ENCODE results near the gene TNIK.
"Not testable (repeated sequence)": the region's sequence is repeated elsewhere in the genome, so short reads cannot be mapped to it uniquely, and the experiment has no call there.

TNIK gene

DNA sequence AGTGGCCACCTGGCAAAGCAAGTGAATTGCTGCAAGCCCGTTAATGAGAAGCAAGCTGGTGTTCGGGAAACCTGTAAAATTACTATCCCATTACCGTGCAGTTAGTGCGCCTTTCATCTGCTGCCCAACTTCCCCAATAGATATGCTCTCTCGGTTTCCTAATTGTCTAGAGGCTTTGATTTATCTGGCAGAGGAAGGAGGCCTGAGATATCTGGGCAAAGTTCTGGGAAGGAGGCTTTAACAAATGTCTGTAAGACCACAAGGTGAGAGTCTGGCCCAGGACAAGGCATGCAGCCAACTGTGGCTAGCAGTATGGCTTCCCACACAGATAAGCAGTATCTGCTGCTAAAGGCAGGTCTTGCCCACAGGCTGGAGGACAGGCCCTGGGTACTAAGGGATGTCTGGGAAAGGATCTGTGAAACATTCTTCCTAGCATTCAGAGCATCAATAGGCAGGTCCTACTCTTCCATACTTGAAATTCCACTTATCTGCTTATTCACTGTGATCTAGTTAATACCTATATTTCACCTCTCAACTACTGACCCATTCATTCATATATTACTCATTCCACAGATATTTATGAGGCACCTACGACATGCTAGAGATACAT lies 303.7 kb downstream of the TNIK start:
- no peak for DNase-seq

DNA sequence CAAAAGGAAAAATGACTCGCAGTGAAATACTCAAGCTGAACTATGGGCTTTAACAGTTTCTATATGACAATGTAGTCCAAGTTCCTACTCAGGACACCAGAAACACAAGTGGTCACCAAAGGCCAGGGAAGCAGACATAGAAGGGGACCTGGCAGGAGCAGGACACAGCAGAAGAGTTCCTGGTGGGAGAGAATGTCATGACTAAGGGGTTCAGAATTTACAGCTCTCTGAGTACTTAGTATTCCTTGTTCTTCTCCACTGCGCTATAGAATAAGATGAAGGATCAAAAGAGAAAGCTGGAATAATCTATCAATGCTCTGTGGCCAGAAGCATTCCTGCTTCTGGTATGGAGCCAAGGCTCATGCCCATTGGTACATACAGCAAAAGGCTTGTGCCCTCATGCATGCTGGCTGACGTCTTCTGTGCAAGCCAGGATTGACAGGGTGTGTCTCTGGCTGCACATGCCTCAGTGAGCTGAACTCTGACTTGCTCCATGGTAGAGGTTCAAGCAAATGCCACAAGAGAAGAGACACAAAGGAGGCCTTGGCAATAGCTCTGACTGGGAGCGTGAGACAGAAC lies 305.0 kb downstream of the TNIK start:
- no peak for DNase-seq

DNA sequence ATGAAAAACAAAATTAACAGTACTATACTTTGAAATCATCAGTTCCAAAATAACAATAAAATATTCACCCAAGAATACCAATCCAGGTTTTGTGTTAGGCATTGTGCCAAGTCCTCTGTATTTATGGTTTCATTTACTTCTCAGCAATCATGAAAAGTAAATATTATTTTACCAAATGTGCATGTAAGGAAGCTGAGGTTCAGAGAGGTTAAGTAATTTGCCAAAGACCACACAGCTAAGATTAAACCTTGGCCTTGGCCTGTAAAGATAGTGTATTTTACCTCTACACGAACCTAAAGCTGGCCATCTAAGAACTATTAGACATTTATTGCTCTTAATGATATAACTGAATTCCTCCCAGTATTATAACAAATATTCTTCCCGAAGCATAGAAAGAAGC lies 309.3 kb downstream of the TNIK start:
- no peak for DNase-seq

DNA sequence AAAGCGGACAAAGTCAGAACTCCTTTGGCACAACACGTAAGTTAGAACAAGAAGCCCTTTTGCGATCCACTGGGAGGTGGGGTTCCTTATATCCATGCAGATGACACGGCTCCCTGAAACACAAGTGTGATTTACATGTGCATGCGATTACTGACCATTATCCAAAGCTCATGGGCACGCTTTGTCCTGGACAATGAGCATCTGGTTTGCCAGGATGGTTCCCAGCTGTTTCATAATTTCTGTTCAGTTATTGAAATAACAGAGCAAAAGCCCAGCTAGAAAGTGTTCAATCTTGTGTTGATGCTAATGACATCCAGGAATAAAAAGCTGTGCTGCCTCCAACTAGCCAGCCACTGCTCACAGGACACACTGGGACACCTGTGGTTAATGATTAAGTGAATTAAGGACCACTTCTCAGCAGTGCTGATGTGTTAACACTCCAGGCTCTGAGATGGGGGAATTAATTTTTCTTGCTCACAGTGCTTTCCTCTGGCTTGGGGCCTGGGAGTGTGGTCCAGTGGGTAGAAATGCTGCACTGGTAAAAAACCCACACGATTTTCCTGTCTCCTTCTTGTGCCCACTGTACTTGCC lies 310.6 kb downstream of the TNIK start:
- no peak for DNase-seq

DNA sequence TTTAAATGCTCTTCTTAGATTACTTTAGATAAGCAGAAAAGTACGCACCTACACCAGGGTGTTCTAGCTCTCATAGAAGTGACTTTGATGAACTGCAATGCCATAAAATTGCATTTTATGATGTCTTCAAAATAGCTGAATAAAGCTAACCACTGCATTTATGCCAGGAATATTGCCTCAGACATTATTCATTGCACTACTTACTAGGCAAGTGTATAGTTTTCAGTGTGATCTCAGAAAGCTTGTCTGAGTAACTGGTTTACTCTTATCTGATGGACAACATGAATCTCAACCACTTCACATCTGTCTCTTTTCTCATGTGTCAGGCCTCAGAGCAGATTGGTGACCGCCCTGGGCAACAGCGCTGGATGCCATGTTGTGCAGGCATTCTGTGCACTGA lies 314.4 kb downstream of the TNIK start:
- no peak for DNase-seq

DNA sequence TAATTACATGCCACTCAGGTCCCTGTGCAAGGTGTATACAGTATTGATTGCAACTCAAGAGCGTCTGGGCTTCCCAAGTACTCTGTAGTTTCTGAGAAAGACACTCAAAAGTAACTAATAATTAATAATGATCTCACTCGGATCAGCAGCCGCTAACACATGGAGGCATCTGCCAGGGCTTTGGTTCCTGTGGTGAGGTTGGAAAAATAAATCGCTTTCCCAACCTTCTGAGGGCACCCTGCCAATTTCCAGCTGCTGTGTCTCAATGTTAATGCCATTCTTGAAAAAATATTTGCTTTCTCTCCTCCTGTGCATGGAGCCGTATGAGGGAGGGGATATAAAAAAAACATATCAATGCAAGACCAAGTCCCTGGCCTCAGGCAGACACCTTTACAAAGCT lies 317.2 kb downstream of the TNIK start:
- DNase-seq = peak; percentile 64

DNA sequence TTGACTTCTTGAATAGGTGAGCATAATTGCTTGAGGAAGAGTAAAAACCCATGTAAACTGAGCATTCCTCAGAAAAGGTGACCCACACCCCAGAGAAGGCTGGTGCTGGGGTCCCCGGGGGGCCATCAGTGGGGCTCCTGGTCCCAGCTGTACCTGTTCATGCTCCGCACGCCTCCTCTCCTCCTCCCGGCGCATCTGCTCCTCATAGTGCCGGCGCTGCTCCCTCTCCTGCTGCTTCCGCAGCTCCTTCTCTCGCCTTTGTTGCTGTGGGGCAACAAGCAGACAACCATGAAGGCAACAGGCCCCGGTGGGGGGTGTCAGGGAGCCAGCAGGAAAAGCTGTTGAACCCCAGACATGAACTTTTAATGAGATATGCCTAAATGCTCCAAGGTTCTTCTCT lies 320.0 kb downstream of the TNIK start:
- DNase-seq = no peak

DNA sequence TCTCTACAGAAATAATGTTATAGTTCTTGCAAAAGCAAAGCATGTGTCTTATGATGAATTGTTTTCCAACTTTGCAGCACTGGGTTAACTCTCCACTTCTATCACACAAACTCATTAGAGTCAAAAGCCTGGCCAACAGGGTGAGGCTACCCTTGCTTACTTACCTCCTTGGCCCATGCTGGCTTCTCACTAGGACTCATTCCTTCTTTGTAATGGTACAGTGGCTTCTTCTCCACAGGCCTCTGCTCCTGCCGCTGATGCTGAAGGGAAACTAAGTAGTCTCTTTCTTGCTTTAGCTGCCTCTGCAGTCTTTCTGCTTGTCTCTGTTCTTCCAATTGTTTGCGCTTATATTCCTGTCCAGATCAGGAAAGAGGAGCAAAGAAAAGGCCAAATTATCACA lies 322.2 kb downstream of the TNIK start:
- no peak for DNase-seq

DNA sequence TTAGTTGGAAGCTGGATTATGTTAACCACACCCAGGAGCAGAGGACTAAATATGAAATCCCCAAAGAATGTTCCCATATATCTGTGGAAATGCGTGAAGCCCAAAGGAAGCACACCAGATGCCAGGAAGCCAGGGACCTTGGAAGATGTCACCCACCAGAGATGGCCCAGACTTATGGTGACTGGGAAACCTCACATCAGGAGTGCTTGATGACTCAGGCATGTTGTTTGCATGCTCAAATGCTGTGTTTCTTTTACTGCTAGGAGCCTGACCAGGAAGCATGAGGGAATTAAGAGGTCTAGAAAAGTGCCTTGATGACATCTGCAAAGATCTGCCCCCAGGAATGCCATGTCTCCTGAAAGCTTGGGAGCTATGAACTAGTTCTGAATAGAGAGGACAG lies 324.7 kb downstream of the TNIK start:
- no peak for DNase-seq

DNA sequence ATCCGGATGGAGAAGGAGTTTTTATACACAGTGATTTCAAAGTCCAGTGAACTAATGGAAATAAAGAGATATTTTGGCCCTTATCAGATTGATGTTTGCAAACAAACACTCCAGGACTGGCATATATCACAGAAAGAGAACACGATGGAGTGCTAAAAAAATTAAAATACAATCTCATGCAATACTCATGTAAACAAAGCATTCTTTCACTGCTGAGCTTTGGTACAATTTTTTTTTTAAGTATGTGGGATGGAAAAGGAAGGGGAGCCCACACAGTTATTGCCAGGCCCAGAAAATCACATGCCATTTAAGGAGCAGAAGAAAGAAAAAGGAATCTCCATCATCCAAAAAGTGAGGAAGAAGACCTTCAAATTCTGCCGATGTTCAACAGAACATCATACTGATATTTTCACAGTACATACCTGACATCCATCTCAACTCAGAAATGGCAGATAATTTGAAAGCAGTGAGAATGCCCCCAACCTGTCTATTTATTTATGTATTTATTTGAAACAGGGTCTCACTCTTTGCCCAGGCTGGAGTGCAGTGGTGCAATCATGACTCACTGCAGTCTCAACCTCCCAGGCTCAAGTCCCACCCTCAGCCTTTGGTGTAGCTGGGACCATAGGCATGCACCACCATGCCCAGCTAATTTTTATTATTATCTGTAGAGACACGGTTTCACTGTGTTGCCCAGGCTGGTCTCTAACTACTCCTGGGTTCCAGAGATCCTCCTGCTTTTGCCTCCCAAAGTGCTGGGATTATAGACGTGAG lies 326.2 kb downstream of the TNIK start:
- DNase-seq = no peak

DNA sequence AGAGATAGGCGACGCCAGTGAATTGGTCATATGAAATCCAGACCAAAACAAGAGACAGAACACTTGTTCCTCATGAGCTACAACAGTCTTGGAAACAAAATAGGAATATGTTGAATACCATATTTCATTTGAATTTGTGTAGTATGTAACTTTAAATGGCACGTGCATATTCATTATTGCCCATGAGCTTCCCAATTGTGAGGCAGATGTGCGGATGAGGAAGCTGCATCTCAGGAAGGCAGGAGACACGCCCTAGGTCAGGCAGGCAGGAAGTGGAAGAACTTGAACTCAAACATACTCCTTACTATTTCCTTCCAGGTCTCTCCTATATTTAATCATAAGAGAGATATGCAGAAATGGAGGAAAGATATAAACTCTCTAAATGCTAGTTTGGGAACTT lies 326.9 kb downstream of the TNIK start:
- DNase-seq = no peak

DNA sequence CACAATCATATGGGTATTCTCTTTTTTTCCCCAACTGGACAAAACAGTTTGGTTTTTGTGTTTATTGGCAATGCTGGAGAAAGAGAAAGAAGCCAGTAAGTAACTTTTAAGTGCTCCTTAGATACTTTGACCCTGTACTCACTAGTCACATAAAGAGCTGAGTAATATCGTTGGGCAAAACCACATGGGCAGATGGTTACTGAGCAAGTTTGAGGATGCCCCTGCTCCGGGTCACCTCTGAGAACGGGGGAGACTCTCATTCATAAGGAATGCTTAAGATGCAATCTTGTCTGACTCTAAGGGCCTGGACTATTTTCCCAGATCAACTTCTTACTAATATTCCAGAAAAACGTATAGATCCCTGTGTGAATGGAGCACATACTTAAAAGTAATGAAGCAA lies 327.3 kb downstream of the TNIK start:
- no peak for DNase-seq

DNA sequence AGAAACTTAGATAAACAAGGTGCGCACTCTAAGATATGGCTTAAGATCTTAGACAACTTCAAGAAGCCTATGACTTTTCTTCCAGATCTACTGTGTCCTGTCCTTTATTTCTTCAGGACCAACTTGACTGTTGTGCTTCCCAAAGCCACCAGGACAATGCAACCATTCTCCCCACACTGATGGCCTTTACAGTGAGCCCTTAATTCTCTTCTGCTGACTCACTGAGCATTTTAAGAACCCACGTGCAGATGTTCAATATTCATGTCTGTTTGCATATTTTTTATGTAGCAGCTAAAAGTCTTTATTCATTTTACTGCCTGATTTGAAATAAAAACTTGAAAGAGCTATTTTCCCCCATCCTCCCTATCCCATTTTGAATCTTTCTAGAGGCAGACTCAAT lies 330.4 kb downstream of the TNIK start:
- no peak for DNase-seq

DNA sequence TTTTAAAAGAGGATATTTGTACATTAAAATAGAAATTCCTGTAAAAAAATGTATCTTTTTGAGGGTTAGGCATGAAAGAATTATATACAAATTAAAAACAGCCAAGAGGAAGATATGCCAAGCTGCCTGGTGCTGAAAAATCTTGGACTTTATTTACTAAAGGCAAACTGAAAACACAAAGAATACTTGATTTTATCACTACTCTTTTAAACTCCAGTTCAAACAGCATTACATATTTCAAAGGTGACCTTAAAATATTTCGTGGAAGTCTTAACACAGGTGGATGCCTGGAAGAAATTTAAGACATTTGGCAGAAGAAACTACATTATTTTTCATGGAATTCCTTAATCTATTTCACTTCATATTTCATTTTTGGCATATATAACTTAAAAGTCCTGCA lies 332.6 kb downstream of the TNIK start:
- DNase-seq = no peak

DNA sequence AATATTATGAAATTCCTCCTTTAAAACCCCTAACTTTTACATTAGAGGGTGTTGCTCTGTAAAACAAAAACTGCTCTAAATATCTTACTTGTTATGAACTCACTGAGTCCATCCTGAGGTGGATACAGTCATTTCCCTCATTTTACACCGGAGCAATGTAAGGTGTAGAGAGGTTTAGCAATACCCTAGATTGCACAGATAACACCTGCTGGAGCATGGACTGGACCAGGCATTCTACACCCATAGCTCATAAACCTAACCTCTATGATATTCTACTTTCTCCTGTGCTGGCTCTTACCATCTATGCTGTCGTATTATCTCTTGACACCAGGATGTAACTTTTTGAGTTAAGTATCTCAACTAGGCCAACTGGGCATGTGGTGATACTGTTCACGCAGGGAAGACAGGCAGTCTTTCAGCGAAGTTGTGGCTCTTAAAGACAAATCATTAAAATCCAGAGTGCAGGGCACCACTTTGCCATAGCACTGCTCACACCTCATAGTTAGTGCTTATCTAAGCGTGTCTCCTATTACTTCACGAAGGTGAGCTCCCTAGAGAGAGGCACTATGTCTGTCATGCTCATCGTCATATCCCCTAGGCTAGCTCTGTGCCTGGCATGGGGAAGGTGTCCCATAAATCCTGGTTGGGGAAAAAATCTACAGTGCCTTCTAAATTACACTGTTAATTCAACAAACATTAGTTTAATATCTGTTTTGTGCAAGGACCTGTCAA lies 333.6 kb downstream of the TNIK start:
- no peak for DNase-seq

DNA sequence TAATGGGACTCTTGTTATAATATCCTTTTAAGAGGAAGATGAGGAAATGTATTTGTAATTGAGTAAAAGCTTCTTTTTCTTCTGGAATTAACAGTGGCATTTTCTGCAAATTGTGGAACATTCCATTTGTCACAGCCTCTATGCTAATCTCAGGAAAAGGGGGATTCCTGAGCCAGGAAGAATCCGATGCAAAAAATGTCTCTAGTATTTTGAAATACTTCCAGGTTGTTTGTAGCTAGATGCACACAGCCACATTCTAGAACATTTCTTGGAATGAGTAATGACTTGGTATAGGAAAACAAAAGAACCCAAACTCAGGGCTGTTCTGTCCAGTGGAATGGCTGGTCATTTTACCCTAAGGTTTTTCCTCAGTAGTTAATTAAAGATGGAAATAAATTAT lies 335.2 kb downstream of the TNIK start:
- no peak for DNase-seq

DNA sequence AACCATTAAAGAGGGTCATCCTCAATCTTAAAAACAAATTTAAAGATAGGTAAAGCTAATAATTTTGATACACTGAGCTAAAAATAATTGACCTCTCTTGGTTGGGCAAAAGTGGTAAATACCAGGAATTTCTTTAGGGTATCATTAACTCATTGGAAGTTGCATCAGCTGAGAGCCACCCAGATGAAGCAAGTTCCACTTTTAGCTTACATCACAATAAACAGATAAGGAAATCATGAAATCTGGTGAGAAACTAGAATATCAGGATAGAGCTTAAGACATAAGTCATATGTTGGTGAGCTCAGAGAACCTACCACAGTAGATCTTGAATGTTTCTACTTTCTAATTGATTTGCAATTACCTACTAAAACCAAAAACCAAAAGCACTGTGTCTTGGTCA lies 336.3 kb downstream of the TNIK start:
- DNase-seq = no peak

DNA sequence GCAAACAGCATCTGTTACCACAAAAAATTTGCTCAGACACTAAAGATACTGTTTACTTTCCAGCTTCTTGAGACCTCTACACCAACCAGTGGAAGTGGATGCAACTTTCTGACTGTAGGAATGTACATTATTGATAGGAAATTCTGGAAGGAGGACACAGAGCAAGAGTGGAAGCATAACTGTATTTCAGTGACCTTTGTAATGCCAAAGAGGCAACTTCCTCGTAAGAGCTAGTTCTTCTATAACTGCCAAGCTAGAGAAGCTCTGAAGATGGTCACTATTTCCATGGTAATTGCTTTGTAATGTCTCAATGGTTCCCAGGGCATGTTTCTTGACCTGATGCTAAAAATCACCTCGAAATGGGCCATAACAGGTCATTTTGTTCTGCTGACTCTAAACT lies 337.3 kb downstream of the TNIK start:
- DNase-seq = no peak

DNA sequence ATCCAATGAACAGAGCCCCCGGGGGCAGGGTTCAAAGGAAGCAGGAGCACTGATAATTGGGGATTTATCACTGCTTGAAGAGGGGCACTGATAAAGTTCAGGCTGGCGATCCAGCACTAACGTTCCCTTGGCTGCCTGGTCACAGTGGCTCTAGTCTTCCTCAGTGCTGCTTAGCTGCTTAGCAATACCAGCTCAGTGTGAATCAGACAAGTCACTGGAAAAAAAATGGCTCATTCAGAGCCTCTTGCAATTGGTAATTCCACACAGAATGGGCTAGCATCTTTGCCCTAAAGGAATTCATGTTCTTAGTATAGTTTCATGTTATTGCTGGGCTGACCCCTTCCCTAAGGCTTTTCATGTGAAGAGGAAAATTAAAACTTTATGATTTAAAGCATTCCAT lies 338.0 kb downstream of the TNIK start:
- no peak for DNase-seq

DNA sequence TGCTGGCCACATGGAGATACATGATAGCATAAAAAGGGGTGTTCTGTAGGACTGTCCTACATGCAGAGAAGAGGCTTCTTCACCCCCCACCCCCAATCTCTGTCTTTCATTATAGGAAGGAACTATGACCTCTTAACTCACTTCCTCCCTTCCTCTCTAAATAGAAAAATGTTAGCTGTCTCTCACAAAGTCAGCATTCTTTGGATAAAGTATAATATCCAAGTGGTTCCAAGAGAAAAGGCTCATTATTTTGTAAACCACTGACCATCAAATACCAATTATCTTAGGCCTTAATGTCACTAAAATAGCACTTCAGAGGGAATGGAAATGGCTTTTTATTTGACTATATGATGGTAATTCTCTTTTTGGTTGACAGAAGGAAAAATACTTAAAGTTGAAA lies 338.4 kb downstream of the TNIK start:
- no peak for DNase-seq

DNA sequence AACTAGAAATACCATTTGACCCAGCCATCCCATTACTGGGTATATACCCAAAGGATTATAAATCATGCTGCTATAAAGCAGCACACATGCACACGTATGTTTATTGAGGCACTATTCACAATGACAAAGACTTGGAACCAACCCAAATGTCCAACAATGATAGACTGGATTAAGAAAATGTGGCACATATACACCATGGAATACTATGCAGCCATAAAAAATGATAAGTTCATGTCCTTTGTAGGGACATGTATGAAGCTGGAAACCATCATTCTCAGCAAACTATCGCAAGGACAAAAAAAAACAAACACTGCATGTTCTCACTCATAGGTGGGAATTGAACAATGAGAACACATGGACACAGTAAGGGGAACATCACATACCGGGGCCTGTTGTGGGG lies 340.8 kb downstream of the TNIK start:
- not testable (repeated sequence) for DNase-seq

DNA sequence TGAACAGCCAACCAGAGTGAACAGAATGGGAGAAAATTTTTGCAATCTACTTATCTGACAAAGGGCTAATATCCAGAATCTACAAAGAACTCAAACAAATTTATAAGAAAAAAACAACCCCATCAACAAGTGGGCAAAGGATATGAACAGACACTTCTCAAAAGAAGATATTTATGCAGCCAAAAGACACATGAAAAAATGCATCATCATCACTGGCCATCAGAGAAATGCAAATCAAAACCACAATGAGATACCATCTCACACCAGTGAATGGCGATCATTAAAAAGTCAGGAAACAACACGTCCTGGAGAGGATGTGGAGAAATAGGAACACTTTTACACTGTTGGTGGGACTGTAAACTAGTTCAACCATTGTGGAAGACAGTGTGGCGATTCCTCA lies 341.2 kb downstream of the TNIK start:
- DNase-seq = not testable (repeated sequence)

DNA sequence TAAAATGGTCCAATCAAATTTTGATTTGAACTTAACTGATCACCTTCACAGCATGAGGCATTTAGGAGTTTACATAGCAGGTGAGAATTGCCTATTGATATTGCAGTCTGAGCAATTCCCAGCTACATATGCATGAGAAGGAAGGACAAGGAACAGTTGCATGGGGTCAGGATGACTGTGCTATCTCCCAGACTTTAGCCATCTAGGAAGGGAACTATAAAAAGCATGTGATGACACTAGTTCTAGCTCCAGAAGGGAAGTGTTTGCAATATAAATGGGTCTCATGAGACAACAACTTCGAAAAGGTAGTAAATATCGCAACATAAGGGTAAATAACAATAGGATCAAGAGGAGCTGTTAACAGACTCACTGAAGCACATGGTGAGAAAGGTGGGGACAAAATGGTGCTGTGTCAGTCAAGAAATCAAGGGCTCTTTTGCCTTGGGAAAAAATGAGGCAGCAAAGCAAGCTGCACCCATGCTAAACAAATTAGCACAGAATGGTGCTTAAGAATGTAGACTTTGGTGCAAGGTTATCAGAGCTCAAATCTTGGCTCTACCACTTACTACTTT lies 343.3 kb downstream of the TNIK start:
- DNase-seq = no peak
